Dedifferentiated amniotic fluid mesenchymal stem cell (primary cell): ENCODE results near the gene SEMA4G.

ENCODE experiments used
- DNase-seq: peaks from one replicate; pipeline ENCODE4 v3.0.0-alpha.2; 2016; ENCODE audit errors: extremely low spot score

SEMA4G gene, protein sequence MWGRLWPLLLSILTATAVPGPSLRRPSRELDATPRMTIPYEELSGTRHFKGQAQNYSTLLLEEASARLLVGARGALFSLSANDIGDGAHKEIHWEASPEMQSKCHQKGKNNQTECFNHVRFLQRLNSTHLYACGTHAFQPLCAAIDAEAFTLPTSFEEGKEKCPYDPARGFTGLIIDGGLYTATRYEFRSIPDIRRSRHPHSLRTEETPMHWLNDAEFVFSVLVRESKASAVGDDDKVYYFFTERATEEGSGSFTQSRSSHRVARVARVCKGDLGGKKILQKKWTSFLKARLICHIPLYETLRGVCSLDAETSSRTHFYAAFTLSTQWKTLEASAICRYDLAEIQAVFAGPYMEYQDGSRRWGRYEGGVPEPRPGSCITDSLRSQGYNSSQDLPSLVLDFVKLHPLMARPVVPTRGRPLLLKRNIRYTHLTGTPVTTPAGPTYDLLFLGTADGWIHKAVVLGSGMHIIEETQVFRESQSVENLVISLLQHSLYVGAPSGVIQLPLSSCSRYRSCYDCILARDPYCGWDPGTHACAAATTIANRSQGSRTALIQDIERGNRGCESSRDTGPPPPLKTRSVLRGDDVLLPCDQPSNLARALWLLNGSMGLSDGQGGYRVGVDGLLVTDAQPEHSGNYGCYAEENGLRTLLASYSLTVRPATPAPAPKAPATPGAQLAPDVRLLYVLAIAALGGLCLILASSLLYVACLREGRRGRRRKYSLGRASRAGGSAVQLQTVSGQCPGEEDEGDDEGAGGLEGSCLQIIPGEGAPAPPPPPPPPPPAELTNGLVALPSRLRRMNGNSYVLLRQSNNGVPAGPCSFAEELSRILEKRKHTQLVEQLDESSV

DNA sequence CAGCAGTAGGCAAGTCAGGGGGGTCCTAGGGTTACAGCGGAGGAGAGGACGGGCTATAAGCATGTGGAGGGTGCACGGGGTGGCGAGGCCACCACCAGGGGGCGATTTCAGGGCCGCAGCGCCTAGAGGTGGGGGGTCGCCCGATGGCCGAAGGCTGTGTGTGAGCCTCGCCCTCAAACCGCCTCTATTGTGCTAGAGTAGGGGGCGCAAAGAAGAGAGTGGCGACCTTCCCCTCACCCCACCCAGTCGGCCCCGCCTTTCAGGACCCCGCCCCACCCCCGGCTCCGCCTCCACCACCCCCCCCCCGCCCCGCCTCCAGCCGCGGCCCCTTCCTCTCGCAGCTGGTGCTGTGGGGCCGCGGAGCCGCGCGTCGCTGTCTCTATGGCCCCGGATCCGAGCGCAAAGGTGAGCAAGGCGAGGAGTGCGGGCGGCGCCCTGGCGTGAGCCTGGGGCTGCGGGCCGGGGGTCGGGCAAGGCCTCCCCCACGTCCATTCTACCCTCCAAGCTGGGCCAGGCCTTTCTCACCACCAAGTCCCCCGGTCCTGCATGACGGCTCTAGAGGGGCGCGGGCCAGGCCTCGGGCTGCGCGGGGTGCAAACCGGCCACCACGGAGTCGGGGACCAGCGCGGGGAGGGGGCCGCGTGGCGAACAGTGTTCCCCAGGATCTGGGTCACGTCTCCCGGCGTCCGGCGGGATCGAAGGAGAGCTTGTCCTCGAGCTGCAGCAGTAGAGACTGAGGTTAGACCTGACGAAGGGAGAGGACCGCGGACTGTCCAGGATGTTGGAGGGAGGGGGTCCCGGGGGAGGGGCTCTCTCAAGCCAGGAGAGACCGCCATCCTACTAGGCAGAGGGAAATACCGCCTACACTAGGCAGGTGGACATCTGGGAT, at the start of gene SEMA4G:
TSS of gene SEMA4G (plus strand) at position 318 of the 889 bp plus-strand sequence. CDS start 3,409 bp downstream, outside the sequence.
- DNase-seq = no peak

DNA sequence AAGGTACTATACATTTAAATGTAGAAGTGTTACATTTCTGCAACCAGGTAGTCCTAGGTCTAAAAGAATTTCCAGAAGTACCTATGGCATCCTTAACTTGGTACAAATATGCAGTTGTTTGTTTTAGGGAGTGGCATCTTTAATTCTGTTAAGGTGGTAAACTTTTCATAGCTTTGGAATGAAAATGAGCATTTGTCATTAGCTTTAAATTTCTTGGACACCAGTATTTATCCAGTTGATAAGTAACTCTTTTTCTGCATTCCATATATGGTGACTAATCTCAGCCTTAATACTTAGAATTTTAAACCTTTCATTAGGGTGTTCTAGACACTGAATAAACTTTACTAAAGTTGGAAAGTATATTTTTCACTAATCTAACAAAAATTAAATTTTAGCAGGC, 45.7 kb upstream of the SEMA4G start:
- no peak for DNase-seq

DNA sequence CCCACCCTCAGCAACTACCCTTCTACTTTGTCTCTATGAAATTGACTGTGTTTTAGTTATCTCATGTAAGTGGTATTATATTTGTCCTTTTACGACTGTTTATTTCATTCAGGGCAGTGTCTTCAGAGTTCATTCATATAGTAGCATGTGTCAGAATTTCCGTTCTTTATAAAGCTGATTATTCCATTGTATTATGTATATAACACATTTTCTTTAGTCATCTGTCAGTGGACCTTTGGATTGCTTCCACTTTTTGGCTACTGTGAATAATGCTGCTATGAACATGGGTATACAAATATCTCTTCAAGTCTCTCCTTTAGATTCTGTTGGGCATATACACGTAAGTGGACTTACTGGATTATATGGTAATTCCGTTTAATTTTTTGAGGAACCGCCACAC, 42.0 kb upstream of the SEMA4G start:
- no peak for DNase-seq

DNA sequence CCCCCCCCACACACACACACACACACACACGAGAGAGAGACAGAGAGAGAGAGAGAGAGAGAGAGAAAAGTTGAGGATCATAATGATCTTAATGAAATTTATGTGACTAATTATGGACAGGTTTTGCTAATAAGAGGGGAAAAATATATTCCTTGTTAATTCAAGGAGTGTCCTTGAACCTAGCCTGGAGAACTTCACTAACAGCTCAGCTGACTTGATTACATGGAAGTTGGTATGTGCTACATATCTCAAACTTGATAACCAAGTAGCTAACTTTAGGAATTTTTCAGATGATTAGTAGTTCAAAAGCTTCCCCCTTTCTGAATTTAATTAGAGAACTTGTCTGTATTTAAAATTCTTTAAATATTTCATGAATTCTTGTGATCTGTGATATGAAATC, 41.3 kb upstream of the SEMA4G start:
- DNase-seq = no peak

DNA sequence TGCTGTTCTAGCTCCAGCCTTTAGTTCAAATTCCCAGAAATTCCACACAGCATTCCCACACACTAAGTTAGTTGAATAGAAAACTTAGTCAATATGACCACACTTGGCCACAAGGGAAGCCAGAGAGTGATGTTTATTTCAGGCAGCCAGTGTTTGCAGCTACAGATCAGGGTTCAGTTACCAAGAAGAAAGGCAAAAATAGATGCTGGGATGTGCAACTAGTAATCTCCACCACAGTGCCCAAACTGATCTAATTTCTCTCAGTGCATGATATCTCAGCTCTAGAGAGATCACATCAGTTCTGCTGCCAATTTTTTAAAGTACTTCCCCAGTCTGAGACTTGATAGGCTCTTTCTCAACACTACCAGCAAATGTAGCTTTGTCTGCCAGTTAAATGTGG, 38.9 kb upstream of the SEMA4G start:
- DNase-seq = no peak

DNA sequence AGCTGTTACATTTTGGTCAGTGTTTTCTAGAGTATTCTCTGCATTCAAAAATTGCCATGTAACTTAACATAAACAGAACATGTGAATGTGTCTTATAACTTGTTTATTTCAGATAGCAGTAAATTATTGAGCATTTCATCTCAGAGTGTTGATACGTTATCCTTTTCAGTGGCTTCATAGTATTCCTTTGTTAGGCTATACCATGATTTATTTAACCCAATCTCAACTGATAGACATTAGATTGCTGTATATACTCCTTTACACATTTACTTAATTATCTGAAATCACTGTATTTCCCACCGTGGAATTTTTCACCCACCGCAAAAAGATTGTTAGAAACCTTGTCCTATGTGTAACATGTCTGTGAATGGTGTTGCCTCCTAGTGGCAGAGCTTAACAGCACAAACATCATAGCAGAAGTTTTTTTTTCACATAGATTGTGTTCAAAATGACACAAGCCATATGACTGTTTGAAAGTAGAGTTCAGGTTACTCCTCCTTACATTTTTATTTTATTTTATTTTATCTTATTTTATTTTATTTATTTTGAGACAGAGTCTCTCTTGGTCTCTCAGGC, 35.1 kb upstream of the SEMA4G start:
- no peak for DNase-seq

DNA sequence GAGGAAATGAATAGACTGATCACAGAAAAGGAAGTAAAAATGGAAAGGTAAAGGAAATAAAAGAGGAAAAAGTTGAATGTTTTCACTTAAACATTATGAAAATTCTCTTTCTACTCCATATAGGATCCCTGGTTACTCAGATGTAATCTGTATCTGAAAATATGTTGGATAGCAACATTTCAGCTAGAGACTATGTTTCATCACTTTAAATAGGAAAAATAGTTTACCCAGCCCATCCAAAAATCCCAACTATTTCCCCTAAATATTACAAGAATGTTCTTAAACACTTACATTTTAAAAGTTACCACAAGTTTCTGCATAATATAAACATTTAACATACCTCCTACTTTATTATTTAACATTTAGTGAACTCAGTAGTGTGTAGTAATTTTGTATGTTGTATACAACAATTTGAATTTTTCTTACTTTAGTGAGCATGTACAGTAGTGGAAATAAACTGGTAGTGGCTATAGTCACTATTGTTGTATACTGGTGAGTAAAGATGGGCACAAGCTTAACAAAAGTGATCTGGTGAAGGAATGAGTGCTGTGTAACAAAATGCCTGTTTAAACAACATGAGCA, 29.4 kb upstream of the SEMA4G start:
- peak; percentile 52 for DNase-seq

DNA sequence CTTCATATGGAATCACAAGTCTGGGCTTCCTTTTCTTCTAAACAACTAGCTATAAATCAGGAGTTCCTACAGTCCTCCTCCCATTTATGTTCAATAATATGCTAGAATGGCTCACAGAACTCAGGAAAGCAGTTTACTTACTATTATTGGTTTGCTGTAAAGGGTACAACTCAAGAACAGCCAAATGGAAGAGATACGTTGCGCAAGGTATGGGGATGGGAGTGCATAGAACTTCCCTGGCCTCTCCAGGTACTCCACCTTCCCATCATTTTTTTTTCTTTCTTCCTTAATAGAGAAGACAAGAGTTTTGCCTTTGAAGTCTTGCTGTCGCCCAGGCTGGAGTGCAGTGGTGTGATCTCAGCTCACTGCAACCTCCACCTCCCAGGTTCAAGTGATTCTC, 27.1 kb upstream of the SEMA4G start:
- no peak for DNase-seq

DNA sequence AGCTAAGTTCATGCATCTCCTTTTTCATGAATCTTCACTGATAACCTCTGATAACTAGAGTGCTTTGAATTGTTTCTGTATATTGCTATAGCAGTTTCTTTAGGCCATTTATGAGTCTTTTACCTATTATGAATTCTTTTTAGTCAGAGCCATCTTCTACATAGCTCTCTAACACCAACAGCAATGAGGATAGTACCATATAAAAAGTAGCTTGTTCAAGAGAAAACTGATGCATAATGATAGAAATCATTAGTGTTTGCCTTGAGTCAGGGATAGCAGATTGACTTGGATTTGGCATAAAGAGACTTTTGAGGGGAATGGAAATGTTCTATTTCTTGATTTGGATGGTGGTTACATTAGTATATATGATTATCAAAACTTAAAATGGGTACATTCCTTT, 25.8 kb upstream of the SEMA4G start:
- no peak for DNase-seq

DNA sequence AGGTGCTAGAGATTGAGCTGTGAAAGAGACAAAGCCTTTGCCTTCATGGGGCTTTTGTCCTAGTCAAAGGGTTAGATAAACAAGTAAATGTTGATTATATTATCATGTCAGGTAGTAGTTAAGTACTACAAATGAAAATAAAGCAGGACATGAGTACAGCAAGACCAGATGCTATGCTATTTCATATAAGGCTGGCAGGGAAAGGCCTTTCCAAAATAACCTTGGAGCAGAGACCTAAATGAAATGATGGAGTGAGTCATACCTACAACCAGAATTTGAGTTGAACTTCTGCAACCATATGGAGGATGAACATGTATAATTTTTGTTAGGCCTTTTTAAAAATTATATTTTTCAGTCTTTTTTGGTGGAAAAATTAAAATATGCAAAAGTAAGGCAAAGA, 23.6 kb upstream of the SEMA4G start:
- no peak for DNase-seq

DNA sequence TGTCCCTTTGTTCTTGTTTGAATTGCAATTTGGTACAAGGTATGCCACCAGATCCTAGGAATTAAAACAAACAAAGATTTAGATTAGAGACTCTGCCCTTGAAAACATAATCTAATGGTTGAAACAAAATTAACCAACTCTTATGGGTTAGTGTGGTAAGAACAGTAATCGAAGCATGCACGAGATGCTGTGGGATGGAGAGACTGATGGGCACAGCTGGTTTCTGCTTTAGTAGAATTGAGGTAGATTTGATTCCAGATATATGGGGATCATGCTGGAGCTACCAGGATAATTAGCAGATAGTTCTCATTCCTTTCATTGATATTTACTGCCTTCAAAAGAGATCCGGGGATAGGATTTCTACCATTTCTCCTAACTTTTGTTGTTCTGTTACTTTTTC, 20.4 kb upstream of the SEMA4G start:
- no peak for DNase-seq

DNA sequence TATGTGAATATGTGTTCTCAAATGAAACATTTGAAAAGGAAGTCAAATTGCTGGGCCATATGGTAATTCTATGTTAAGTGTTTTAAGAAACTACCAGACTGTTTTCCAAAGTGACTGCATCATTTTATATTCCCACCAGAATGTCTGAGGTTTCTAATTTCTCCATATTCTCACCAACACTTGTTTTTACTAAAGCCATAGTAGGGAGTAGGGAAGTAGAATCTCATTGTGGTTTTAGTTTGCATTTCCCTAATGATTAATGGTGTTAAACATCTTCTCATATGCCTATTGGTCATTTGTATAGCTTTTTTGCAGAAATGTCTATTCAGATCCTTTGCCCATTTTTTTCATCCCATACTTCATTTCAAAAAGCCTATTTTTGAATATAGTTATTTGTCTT, 9.1 kb upstream of the SEMA4G start:
- no peak for DNase-seq

DNA sequence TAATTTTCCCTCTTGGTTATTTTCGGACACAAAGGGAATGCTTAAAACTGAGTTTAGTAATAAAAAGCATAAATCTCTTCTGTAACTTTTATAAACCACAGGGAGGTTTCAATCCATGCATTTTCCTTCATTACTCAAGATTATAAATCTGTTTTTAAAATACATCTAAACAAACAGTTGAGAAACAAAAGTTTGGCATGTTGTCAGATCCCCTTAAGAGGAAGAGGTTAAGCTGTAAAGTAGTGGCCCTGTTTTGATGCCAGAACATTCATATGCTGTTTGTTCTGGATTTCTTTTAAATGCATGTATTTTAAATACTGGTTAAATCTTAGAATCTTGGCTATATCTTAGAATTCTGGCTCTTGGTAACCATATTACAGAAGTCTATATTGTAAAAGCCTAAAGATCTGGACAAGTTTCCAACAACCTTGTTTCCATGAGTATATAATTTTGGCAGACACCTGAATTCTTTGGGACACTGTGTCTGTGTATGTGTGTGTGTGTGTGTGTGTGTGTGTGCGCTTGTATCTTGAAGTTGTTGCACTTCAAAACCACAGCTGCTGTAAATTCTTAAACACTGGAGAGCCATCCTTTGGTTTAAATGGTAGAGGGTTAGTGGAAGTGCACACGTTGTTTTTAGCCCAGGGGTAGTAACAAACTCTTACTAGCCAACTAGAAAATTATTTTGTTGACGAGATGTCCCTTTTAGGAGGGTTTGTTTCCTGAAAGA, 6.8 kb upstream of the SEMA4G start:
- no peak for DNase-seq

DNA sequence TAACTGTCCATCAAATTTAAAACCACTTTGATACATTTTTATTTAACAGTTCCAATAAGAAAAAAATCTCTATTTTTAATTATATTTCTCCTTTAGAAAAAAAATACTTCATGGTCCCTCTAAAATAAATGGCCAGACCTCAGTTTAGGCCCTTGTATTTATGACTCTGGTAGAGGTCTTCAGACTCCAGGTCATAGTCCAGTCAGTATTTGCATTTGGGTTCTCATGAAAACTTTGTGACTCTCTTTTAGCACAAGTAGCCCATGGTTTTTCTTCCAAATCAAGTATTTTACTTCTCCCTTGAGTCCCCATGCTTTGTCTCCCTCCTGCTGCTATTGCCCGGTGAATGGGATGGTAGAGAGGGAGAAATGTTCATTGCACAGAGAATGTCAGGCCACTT, 5.5 kb upstream of the SEMA4G start:
- no peak for DNase-seq

DNA sequence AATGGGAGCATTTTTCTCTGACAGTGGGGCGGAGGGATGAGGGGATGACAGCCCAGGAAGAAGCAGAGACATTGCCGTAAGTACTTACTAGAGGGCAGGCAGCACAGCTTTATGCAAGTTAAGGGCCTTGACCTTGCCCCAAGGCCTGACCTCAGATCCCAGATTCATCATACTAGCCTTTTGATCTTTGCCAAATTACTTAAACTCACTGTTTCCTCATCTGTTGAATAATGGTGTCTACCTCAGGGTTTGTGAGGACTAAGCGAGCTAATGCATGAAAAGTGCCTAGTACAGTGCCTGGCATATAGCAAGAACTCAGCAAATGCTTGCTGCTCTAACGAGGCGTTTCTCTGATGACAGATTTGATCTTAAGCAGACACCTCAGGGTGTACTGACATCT, 3.5 kb upstream of the SEMA4G start:
- DNase-seq = no peak

DNA sequence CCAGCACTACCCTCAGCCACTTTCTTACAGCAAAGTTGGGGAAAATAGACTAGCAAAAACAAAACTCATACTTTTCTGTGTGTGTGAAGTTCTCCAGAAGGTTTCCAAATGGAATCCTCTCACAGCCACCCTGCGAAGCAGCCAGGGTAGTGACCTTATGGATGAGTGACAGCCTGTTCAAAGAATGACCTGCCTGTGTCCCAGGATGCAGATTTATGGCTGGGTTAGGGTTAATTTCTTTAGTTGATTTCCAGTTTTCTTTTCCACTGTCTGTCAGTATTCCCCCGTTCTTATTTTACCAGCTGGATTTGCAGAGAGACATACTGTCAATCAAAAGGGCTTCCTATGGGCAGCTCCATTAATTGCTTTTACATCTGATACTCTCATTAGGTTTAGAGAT, 2.4 kb upstream of the SEMA4G start:
- DNase-seq = no peak

DNA sequence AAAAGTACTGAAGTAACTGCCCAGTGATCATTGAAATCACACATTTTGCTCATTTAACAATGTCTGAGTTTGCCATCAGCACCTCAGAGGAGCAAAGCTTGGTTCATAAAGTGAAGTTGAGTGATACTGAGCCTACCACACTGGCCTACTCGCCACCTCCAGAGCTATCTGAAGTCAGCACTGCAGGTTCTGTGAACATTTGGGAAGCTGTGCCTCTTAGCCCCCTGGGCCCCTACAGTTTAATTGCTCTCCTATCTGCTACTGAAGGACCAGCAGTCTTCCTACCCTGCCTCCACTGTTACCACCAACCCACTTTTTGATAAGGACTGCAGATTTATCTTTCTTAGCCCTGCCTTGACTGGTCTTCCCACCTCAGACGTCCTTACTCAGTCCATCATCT, 2.0 kb upstream of the SEMA4G start:
- DNase-seq = no peak

DNA sequence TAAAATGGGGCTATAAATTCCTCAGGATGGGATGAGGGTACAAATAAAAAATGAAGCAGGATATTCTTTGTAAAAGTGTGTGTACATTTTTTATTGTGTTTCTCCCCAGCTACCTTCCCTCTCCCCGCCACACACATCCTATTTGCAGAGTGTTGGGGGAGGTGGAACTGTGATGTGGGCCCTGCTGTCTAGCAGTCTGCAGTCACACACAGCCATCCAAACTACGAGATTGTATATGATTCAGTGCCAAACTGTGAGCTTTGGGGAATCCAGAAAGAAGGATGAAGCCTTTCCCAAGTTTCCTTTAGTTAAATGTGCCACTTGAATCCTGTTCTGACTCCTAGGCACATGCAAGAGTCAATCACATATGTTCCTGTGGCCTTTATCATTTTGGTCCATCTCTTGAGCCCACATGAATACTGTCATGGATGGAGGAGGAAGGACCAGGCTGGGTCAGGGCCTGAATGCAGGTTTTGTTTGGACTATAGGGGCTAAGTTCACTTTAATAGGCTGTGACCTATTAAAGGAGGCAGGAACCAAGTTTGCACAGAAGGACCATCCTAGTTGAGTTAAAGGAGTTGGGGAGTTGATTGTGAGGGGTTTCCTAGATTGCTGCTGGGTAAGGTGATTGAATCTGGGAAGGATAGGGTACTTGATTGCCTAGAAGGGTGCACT, 1.1 kb upstream of the SEMA4G start:
- DNase-seq = no peak

DNA sequence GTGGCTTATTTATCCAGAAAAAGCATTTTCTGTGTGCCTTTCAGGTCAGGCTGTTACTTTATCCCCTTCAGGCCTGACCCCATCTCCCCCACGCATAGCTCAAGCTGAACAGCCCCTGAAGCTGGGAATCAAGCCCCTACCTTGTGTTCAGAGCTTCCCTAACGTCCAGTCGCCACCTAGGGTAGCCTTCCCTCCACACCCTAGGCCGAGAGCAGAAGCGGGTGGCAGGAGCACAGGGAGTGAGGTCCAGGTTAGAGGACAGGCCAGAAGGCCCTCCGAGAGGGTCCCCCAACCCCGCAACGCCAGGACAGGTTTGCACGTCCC, 479 bp upstream of the SEMA4G start:
- DNase-seq = no peak
